GM12891 (cell line): Measurements from ENCODE around the gene SRCIN1.
"Not testable (repeated sequence)": the region's sequence is repeated elsewhere in the genome, so short reads cannot be mapped to it uniquely, and the experiment has no call there.

Experiments
- POLR2A ChIP-seq: IDR thresholded peaks from 2 replicates; pipeline ENCODE4 v1.6.1; 2011; ENCODE audit warnings: low read depth, low read length, control low read depth
- POLR2AphosphoS5 ChIP-seq: IDR thresholded peaks from 2 replicates; pipeline ENCODE4 v1.6.1; 2011; ENCODE audit warnings: low read depth, low read length, control low read depth
- POU2F2 ChIP-seq: IDR thresholded peaks from 2 replicates; pipeline ENCODE4 v1.6.1; 2011; ENCODE audit warnings: low read depth, mild to moderate bottlenecking, control low read depth, low read length, moderate library complexity
- SPI1 ChIP-seq: IDR thresholded peaks from 2 replicates; pipeline ENCODE4 v1.6.1; 2011; ENCODE audit warnings: low read depth, low read length, control low read depth
- TAF1 ChIP-seq: IDR thresholded peaks from 2 replicates; pipeline ENCODE4 v1.6.1; 2011; ENCODE audit warnings: low read depth, low read length, control low read depth

GRCh38 chr17:38528141-38528540, 77.6 kb downstream of the SRCIN1 start:
- TF ChIP-seq POLR2AphosphoS5, POLR2A, POU2F2, TAF1, SPI1: not testable (repeated sequence)
